K562 (cell line): ENCODE results near the gene HEPHL1. TPM values are rescaled to one million over a fixed set of nuclear protein-coding genes. Genes with fewer than 3 reads are reported as not detected.

Source experiments
- ATAC-seq: fragments of 200-7000 bp; cut with Tn5 transposase; 3 replicates; pipeline ENCODE4 v1.9.1; 2020; ENCODE audit warnings: moderate library complexity
- BruUV-seq: library from RNA; stranded (reverse); fragments of 400-500 nt; replicated peaks from 2 replicates; lab custom pipeline; 2021; lab: Mats Ljungman, UMichigan
- CTCF ChIA-PET: fragments of 300-600 bp; formaldehyde crosslinking; extraction: SDS; loops from one replicate; lab custom pipeline; 2021; ENCODE audit warnings: low intra/inter-chr PET ratio; lab: Yijun Ruan, JAX
- POLR2A ChIA-PET: fragments of 300-600, 350-650 bp; sonication (Branson Sonifier 250); formaldehyde crosslinking; extraction: SDS; loops from one replicate; lab custom pipeline; 2021; ENCODE audit warnings: antibody characterized with exemption, inconsistent platforms; lab: Yijun Ruan, JAX
- DNase-seq, 4 experiments: peaks; one replicate each; pipeline versions ENCODE4 v3.0.0 to v3.0.0-alpha.2; 2011 to 2018; ENCODE audit warnings: low spot score in 3 of 4, mixed read lengths in 3 of 4; ENCODE audit errors: extremely low read depth in 1 of 4
- FAIRE-seq: peaks from 2 replicates; lab custom pipeline; 2011; peaks lifted over from hg19 to GRCh38; lab: Jason Lieb, UNC
- H2AFZ ChIP-seq: 2 replicates; pipeline ENCODE4 v1.6.0; 2011; ENCODE audit warnings: low read depth, low read length, control low read depth, inconsistent platforms
- H3K27ac ChIP-seq: fragments of 200-600 bp; 3 replicates; pipeline ENCODE4 v1.8.0; 2011; ENCODE audit warnings: low read depth, mild to moderate bottlenecking, control low read depth, inconsistent platforms, low read length, moderate library complexity, mixed read lengths; ENCODE audit errors: extremely low read depth
- H3K27me3 ChIP-seq, 2 experiments: fragments of 300-600 bp in 1 of 2; 2 replicates in 1 of 2; 3 replicates in 1 of 2; pipeline versions ENCODE4 v1.6.0 to v1.8.0; 2011; ENCODE audit warnings: inconsistent platforms in 2 of 2, low read length in 2 of 2, mild to moderate bottlenecking in 1 of 2, mixed read lengths in 1 of 2, moderate library complexity in 1 of 2; ENCODE audit not compliant: control insufficient read depth in 2 of 2, insufficient read depth in 2 of 2
- H3K36me3 ChIP-seq: fragments of 300-600 bp; 3 replicates; pipeline ENCODE4 v1.8.0; 2011; ENCODE audit warnings: mild to moderate bottlenecking, low read length, inconsistent platforms; ENCODE audit not compliant: control insufficient read depth, insufficient read depth
- H3K4me1 ChIP-seq, 2 experiments: fragments of 200-600 bp in 1 of 2; replicated peaks in 1 of 2; 2 replicates in 1 of 2; 3 replicates in 1 of 2; pipeline versions ENCODE4 v1.5.1 to v1.8.0; 2011; ENCODE audit warnings: inconsistent platforms in 2 of 2, low read length in 2 of 2, mild to moderate bottlenecking in 1 of 2, mixed read lengths in 1 of 2, moderate library complexity in 1 of 2; ENCODE audit not compliant: control insufficient read depth in 2 of 2, insufficient read depth in 2 of 2
- H3K4me2 ChIP-seq: 2 replicates; pipeline ENCODE4 v1.6.1; 2011; ENCODE audit warnings: low read length, control low read depth, inconsistent platforms, mixed read lengths; ENCODE audit not compliant: insufficient read depth
- H3K4me3 ChIP-seq: fragments of 200-600 bp; sonication (generic), shearing (Covaris generic); 2 replicates; pipeline ENCODE4 v1.5.1; 2016; ENCODE audit warnings: control low read depth, inconsistent platforms
- H3K79me2 ChIP-seq: fragments of 200-600 bp; 3 replicates; pipeline ENCODE4 v1.8.0; 2011; ENCODE audit warnings: low read length, inconsistent platforms; ENCODE audit not compliant: control insufficient read depth, insufficient read depth
- H3K9ac ChIP-seq, 2 experiments: 2 replicates each; pipeline versions ENCODE4 v1.6.0 to v1.6.1; 2011; ENCODE audit warnings: low read depth in 2 of 2, low read length in 2 of 2, control low read depth in 1 of 2, inconsistent platforms in 1 of 2, mild to moderate bottlenecking in 1 of 2, mixed read lengths in 1 of 2; ENCODE audit not compliant: insufficient read depth in 1 of 2
- H3K9me1 ChIP-seq: one replicate; pipeline ENCODE4 v1.6.0; 2011; ENCODE audit warnings: inconsistent platforms, mild to moderate bottlenecking, low read length, moderate library complexity; ENCODE audit not compliant: control insufficient read depth, insufficient read depth
- H3K9me3 ChIP-seq: replicated peaks from 2 replicates; pipeline ENCODE4 v1.5.1; 2011; ENCODE audit warnings: low read depth, low read length, inconsistent platforms; ENCODE audit not compliant: control insufficient read depth, insufficient read depth
- H4K20me1 ChIP-seq: replicated peaks from 2 replicates; pipeline ENCODE4 v1.6.1; 2011; ENCODE audit warnings: low read length, inconsistent platforms, mixed read lengths; ENCODE audit not compliant: control insufficient read depth, insufficient read depth
- ARID2 ChIP-seq: fragments of 450-650 bp; IDR thresholded peaks from 2 replicates; pipeline ENCODE4 v1.6.1; 2017; ENCODE audit warnings: antibody characterized with exemption, mild to moderate bottlenecking
- BRF2 ChIP-seq: IDR thresholded peaks from 3 replicates; pipeline ENCODE4 v1.6.1; 2011; ENCODE audit warnings: borderline replicate concordance, mild to moderate bottlenecking; ENCODE audit not compliant: insufficient read length, insufficient read depth
- CBX3 ChIP-seq, 2 experiments: IDR thresholded peaks; 1 replicate in 1 of 2; 2 replicates in 1 of 2; pipeline ENCODE4 v1.6.1; 2012; ENCODE audit warnings: inconsistent platforms in 2 of 2, low read length in 2 of 2, borderline replicate concordance in 1 of 2, control low read depth in 1 of 2
- CGGBP1 ChIP-seq: fragments of 250-450 bp; sonication (Bioruptor Pico); IDR thresholded peaks from 2 replicates; pipeline ENCODE4 v1.9.0; 2021; ENCODE audit warnings: mild to moderate bottlenecking
- CHD2 ChIP-seq: IDR thresholded peaks from 2 replicates; pipeline ENCODE4 v1.6.1; 2011; ENCODE audit warnings: low read depth, low read length
- CREB3 ChIP-seq: fragments of 450-650 bp; conservative IDR thresholded peaks from 2 replicates; pipeline ENCODE4 v1.6.1; 2016; ENCODE audit warnings: missing genetic modification characterization, low read depth, mild to moderate bottlenecking, missing compliant biosample characterization, moderate library complexity
- CREB5 ChIP-seq: fragments of 250-450 bp; sonication (Bioruptor Pico); IDR thresholded peaks from 2 replicates; pipeline ENCODE4 v1.5.0; 2020; ENCODE audit warnings: mild to moderate bottlenecking
- CSDE1 ChIP-seq, 2 experiments: fragments of 450-650 bp; IDR thresholded peaks; 2 replicates each; pipeline ENCODE4 v1.6.1; 2016; ENCODE audit warnings: mild to moderate bottlenecking in 1 of 2
- DDX20 ChIP-seq: fragments of 450-650 bp; IDR thresholded peaks from 2 replicates; pipeline ENCODE4 v1.6.1; 2016; ENCODE audit warnings: missing genetic modification characterization, low read depth, mild to moderate bottlenecking, missing compliant biosample characterization, moderate library complexity
- GABPB2 ChIP-seq: fragments of 250-450 bp; sonication (Bioruptor Pico); conservative IDR thresholded peaks from 2 replicates; pipeline ENCODE4 v1.5.1; 2021; ENCODE audit warnings: mild to moderate bottlenecking
- HNRNPLL ChIP-seq: fragments of 200-400 bp; formaldehyde crosslinking; IDR thresholded peaks from 2 replicates; pipeline ENCODE4 v1.6.1; 2017; ENCODE audit warnings: low read length, low read depth, mild to moderate bottlenecking; ENCODE audit not compliant: poor library complexity, severe bottlenecking
- MAFK ChIP-seq: IDR thresholded peaks from 2 replicates; pipeline ENCODE4 v1.6.1; 2011; ENCODE audit warnings: low read length, improper control_type of control experiment
- NCOA1 ChIP-seq: fragments of 450-650 bp; IDR thresholded peaks from 2 replicates; pipeline ENCODE4 v1.6.1; 2016; ENCODE audit warnings: low read depth
- NCOA4 ChIP-seq: fragments of 450-650 bp; IDR thresholded peaks from 2 replicates; pipeline ENCODE4 v1.6.1; 2018; ENCODE audit warnings: mild to moderate bottlenecking; ENCODE audit not compliant: partially characterized antibody
- PHF20 ChIP-seq: fragments of 450-650 bp; IDR thresholded peaks from 2 replicates; pipeline ENCODE4 v1.6.1; 2018; ENCODE audit not compliant: partially characterized antibody
- PHF21A ChIP-seq: fragments of 450-650 bp; IDR thresholded peaks from 2 replicates; pipeline ENCODE4 v1.6.1; 2017; ENCODE audit warnings: low read depth, borderline replicate concordance
- POLR2A ChIP-seq: fragments of 450-650 bp; conservative IDR thresholded peaks from 2 replicates; pipeline ENCODE4 v1.6.1; 2016
- RNF2 ChIP-seq: sonication (generic); IDR thresholded peaks from 2 replicates; pipeline ENCODE4 v1.6.1; 2016
- SOX6 ChIP-seq: fragments of 450-650 bp; IDR thresholded peaks from 2 replicates; pipeline ENCODE4 v1.6.1; 2014; ENCODE audit warnings: mild to moderate bottlenecking
- ZFPM2 ChIP-seq: fragments of 250-450 bp; sonication (Bioruptor Pico); IDR thresholded peaks from 2 replicates; pipeline ENCODE4 v1.5.1; 2022; ENCODE audit warnings: mild to moderate bottlenecking
- ZNF217 ChIP-seq: sonication (generic); formaldehyde crosslinking; IDR thresholded peaks from 2 replicates; pipeline ENCODE4 v1.8.0; 2022; ENCODE audit warnings: mild to moderate bottlenecking, missing genetic modification reagents
- ZNF23 ChIP-seq: fragments of 250-450 bp; sonication (Bioruptor Pico); IDR thresholded peaks from 2 replicates; pipeline ENCODE4 v1.4.0; 2020; ENCODE audit warnings: mild to moderate bottlenecking
- ZNF75A ChIP-seq: fragments of 450-650 bp; formaldehyde crosslinking; IDR thresholded peaks from 2 replicates; pipeline ENCODE4 v1.4.0; 2020; ENCODE audit warnings: mild to moderate bottlenecking
- WGBS: fragments of 100-300 bp; shearing (Covaris generic); methylation state at CpG from one replicate; pipeline ENCODE4 v1.1.6; 2016; ENCODE audit warnings: low coverage, mixed read lengths; ENCODE audit not compliant: insufficient coverage; ENCODE audit errors: missing lambda C conversion rate; 5-methylcytosine and 5-hydroxymethylcytosine counted together
- in situ Hi-C: fragments of 300-500 bp; cut with MboI; formaldehyde crosslinking; loops from 4 replicates; pipeline ENCODE4 v1.15.0; 2018; ENCODE audit warnings: inconsistent platforms, mixed read lengths
- intact Hi-C: fragments of 100-400 bp; cut with micrococcal nuclease; formaldehyde crosslinking; loops from 2 replicates; pipeline ENCODE4 v1.14.2; 2022
- polyA plus RNA-seq, 8 experiments: library from polyadenylated mRNA; depleted of rRNA in 4 of 8; stranded (reverse) in 5 of 8; unstranded in 3 of 8; fragments of >200 nt; fragmentation: Nextera tagmentation in 2 of 8; fragmentation: Illumina TruSeq in 1 of 8; extraction: Ambion mirVana in 2 of 8; extraction: Trizol in 1 of 8; gene quantifications; 2 replicates each; pipeline versions ENCODE4 v1.2.1 to v1.2.3, GENCODE V29; 2011 to 2014; ENCODE audit warnings: inconsistent platforms in 1 of 8, missing spikeins in 1 of 8
- total RNA-seq, 7 experiments: library from RNA; depleted of rRNA in 6 of 7; stranded (reverse); fragments of >200 nt in 6 of 7; fragmentation: Illumina TruSeq in 2 of 7; extraction: Trizol in 2 of 7; gene quantifications; 2 replicates each; pipeline versions ENCODE4 v1.2.1 to v1.2.3, GENCODE V29; 2011 to 2021; ENCODE audit warnings: low replicate concordance in 1 of 7

The HEPHL1 gene
- total and polyA plus RNA-seq, 9 of the 15 experiments (the other 6 are each of a cell fraction or from before 2014, with no cell fraction given), result 0.01 TPM; not detected in 8

- H3K9me1 ChIP-seq, result no peaks in the 10 kb centered on the region
- intact Hi-C loops, result no loop called here
- H3K79me2 ChIP-seq, result peaks cover 43% of the 10 kb centered on the region
- ChIA-PET POLR2A (interaction anchor here (0.8 to 1.6 kb wide), 5 partner anchors 10 to 133 kb away, joined by 3 to 4 read pairs (median 4); no protein-coding TSS in a partner anchor), CTCF (no interaction called here)
- in situ Hi-C loops, result no loop called here
- peak overlapping the region; percentile 98 for H2AFZ ChIP-seq
- peak overlapping the region; percentile 76 for H3K27ac ChIP-seq
- DNase-seq (no peak), FAIRE-seq (no peak), ATAC-seq (peak; percentile 22)
- H4K20me1 ChIP-seq, result peaks cover 16% of the 10 kb centered on the region
- WGBS, result under 1% methylated on average over 18 of the region's 23 CpGs
- H3K4me2 ChIP-seq, result peak overlapping the region; percentile 97
- peak overlapping the region; percentile 71 for H3K4me3 ChIP-seq
- H3K9me3 ChIP-seq, result peaks cover 4% of the 10 kb centered on the region; the same call in 1 of the 2 replicates
- H3K4me1 ChIP-seq, result peaks cover 31 to 46% of the 10 kb centered on the region in 2 experiments
- no peaks in the 10 kb centered on the region for H3K27me3 ChIP-seq
- TSS peak; percentile 78 for BruUV-seq
- H3K36me3 ChIP-seq, result no peaks in the 10 kb centered on the region; the same call in 2 of the 3 replicates
- peak overlapping the region; percentile 76 to 97 for H3K9ac ChIP-seq
- TF ChIP-seq CREB5 (no peak), RNF2 (no peak), ZNF217 (no peak), CSDE1 (IDR thresholded peaks at IDR 0.05) (no peak), POLR2A (no peak), CGGBP1 (CRISPR knock-in tag) (no peak), SOX6 (no peak), CBX3 (IDR thresholded peaks at IDR 0.05; ENCODE audit: borderline replicate concordance in 1 of 2, low read length in 2 of 2) (no peak), ZNF23 (CRISPR knock-in tag) (no peak), ARID2 (no peak), PHF20 (peak; percentile 54), NCOA4 (no peak), MAFK (no peak), BRF2 (no peak), CREB3 (tag) (no peak), PHF21A (peak; percentile 68; the same call in 1 of the 2 replicates), ZNF75A (peak; percentile 61; the same call in 1 of the 2 replicates), ZFPM2 (CRISPR knock-in tag) (no peak), HNRNPLL (no peak), DDX20 (tag) (no peak), CHD2 (no peak), GABPB2 (CRISPR knock-in tag) (no peak), NCOA1 (no peak)
Observed at GRCh38 chr11:94128291-94128745, 107.2 kb downstream of the HEPHL1 start.
